KMS-11 (cell line): ENCODE results near the gene IQCE.

Experiments
- H2AFZ ChIP-seq: fragments of 200-600 bp; sonication (generic); 2 replicates; pipeline ENCODE4 v1.6.1; 2016; ENCODE audit warnings: antibody characterized with exemption, mixed run types, low read depth
- H3K27ac ChIP-seq: fragments of 200-600 bp; sonication (generic); 2 replicates; pipeline ENCODE4 v1.6.1; 2016; ENCODE audit warnings: mild to moderate bottlenecking, mixed run types
- H3K27me3 ChIP-seq: fragments of 200-600 bp; sonication (generic); 2 replicates; pipeline ENCODE4 v1.6.1; 2017; ENCODE audit warnings: mild to moderate bottlenecking, low read depth, mixed run types, moderate library complexity; ENCODE audit not compliant: insufficient read depth
- H3K36me3 ChIP-seq: fragments of 200-600 bp; sonication (generic); 2 replicates; pipeline ENCODE4 v1.6.1; 2017; ENCODE audit warnings: mild to moderate bottlenecking, mixed run types; ENCODE audit not compliant: insufficient read depth
- H3K4me1 ChIP-seq: fragments of 200-600 bp; sonication (generic); 2 replicates; pipeline ENCODE4 v1.6.1; 2016; ENCODE audit warnings: mild to moderate bottlenecking, low read depth, mixed run types; ENCODE audit not compliant: poor library complexity, severe bottlenecking
- H3K4me2 ChIP-seq: fragments of 200-600 bp; sonication (generic); 2 replicates; pipeline ENCODE4 v1.7.0; 2016; ENCODE audit warnings: mild to moderate bottlenecking, mixed run types
- H3K4me3 ChIP-seq: fragments of 200-600 bp; sonication (generic); IDR thresholded peaks from 2 replicates; pipeline ENCODE4 v1.6.1; 2017; ENCODE audit warnings: low read depth, low read length, mixed read lengths; ENCODE audit not compliant: insufficient read depth
- H3K79me2 ChIP-seq: fragments of 200-600 bp; sonication (generic); 2 replicates; pipeline ENCODE4 v1.6.1; 2016; ENCODE audit warnings: low read depth, mixed run types; ENCODE audit not compliant: insufficient read depth
- H3K9ac ChIP-seq: fragments of 200-600 bp; sonication (generic); 2 replicates; pipeline ENCODE4 v1.6.1; 2016; ENCODE audit warnings: mild to moderate bottlenecking, mixed run types
- H4K20me1 ChIP-seq: fragments of 200-600 bp; sonication (generic); 2 replicates; pipeline ENCODE4 v1.6.1; 2016; ENCODE audit warnings: mild to moderate bottlenecking, mixed run types; ENCODE audit not compliant: insufficient read depth
- CTCF ChIP-seq: fragments of 200-600 bp; sonication (generic); conservative IDR thresholded peaks from 2 replicates; pipeline ENCODE4 v1.6.1; 2017; ENCODE audit warnings: low read depth, mild to moderate bottlenecking, antibody characterized with exemption, low read length, moderate library complexity, mixed read lengths

IQCE gene

GRCh38 chr7:2633538-2634266, 74.9 kb downstream of the IQCE start:
- no peak overlapping the region for H3K4me3 ChIP-seq
- no peak overlapping the region for H2AFZ ChIP-seq
- H4K20me1 ChIP-seq = no peaks in the 10 kb centered on the region
- H3K79me2 ChIP-seq = no peaks in the 10 kb centered on the region
- no peaks in the 10 kb centered on the region for H3K36me3 ChIP-seq
- no peak overlapping the region for H3K9ac ChIP-seq
- H3K4me1 ChIP-seq = no peaks in the 10 kb centered on the region
- no peak for TF ChIP-seq CTCF
- peaks cover 63% of the 10 kb centered on the region for H3K27me3 ChIP-seq
- no peak overlapping the region for H3K27ac ChIP-seq
- H3K4me2 ChIP-seq = no peak overlapping the region

GRCh38 chr7:2634267-2635145, 75.7 kb downstream of the IQCE start:
- H3K4me1 ChIP-seq = no peaks in the 10 kb centered on the region
- no peaks in the 10 kb centered on the region for H4K20me1 ChIP-seq
- H3K36me3 ChIP-seq = no peaks in the 10 kb centered on the region

GRCh38 chr7:2635148-2635668, 76.4 kb downstream of the IQCE start:
- no peak overlapping the region for H3K4me3 ChIP-seq
- H3K27me3 ChIP-seq = peaks cover 49% of the 10 kb centered on the region
- no peak overlapping the region for H3K9ac ChIP-seq
- no peaks in the 10 kb centered on the region for H3K4me1 ChIP-seq
- no peak overlapping the region for H3K27ac ChIP-seq
- H3K4me2 ChIP-seq = no peak overlapping the region
- no peaks in the 10 kb centered on the region for H4K20me1 ChIP-seq
- no peak overlapping the region for H2AFZ ChIP-seq
- no peak for TF ChIP-seq CTCF
- no peaks in the 10 kb centered on the region for H3K36me3 ChIP-seq
- H3K79me2 ChIP-seq = no peaks in the 10 kb centered on the region

More at GRCh38 chr7:2634267-2635145, 75.7 kb downstream of the IQCE start:
- Histone ChIP-seq H3K27me3 (peaks cover 56% of the 10 kb centered on the region), H3K79me2 (no peaks in the 10 kb centered on the region), H3K4me2 (no peak overlapping the region), H3K9ac (no peak overlapping the region), H3K4me3 (no peak overlapping the region), H2AFZ (no peak overlapping the region), H3K27ac (no peak overlapping the region)
- no peak for TF ChIP-seq CTCF

- H3K79me2 ChIP-seq = no peaks in the 10 kb centered on the region
- no peak for TF ChIP-seq CTCF
These were observed 77.3 kb downstream of the IQCE start for GRCh38 chr7:2635810-2636701.

More at GRCh38 chr7:2635810-2636701, 77.3 kb downstream of the IQCE start:
- no peaks in the 10 kb centered on the region for H4K20me1 ChIP-seq
- no peak overlapping the region for H3K27ac ChIP-seq
- no peak overlapping the region for H3K4me3 ChIP-seq
- H3K4me1 ChIP-seq = no peaks in the 10 kb centered on the region
- peaks cover 42% of the 10 kb centered on the region for H3K27me3 ChIP-seq
- no peak overlapping the region for H2AFZ ChIP-seq
- no peaks in the 10 kb centered on the region for H3K36me3 ChIP-seq
- H3K9ac ChIP-seq = no peak overlapping the region
- no peak overlapping the region for H3K4me2 ChIP-seq
